Large intestine (tissue), 3 donors: Measurements from ENCODE around the gene IL15. TPM values are rescaled to one million over a fixed set of nuclear protein-coding genes. Genes with fewer than 3 reads are reported as not detected.
A peak's percentile ranks its signal among the peaks of the same experiment; 100 is the strongest.

Experiments used
- DNase-seq, 2 donors: peaks; one replicate each; pipeline versions ENCODE4 v3.0.0 to v3.0.0-alpha.2; 2013
- H3K27ac ChIP-seq: one replicate; pipeline ENCODE4 v1.5.1; 2013; ENCODE audit warnings: low read length
- H3K27me3 ChIP-seq: 2 replicates; pipeline ENCODE4 v1.6.1; 2013; ENCODE audit warnings: low read length; ENCODE audit not compliant: control insufficient read depth, insufficient read depth
- H3K36me3 ChIP-seq: 2 replicates; pipeline ENCODE4 v1.6.1; 2013; ENCODE audit warnings: low read length; ENCODE audit not compliant: control insufficient read depth, insufficient read depth
- H3K4me1 ChIP-seq: one replicate; pipeline ENCODE4 v1.6.1; 2013; ENCODE audit warnings: low read length; ENCODE audit not compliant: control insufficient read depth, insufficient read depth
- H3K4me3 ChIP-seq: one replicate; pipeline ENCODE4 v1.5.1; 2013; ENCODE audit warnings: low read length
- H3K9me3 ChIP-seq: one replicate; pipeline ENCODE4 v1.6.1; 2013; ENCODE audit warnings: mild to moderate bottlenecking, low read depth, low read length, moderate library complexity; ENCODE audit not compliant: control insufficient read depth
- WGBS: methylation state at CpG from one replicate; pipeline ENCODE4 v1.1.5; 2013; ENCODE audit warnings: low lambda C conversion rate; ENCODE audit not compliant: insufficient coverage; 5-methylcytosine and 5-hydroxymethylcytosine counted together
- polyA plus RNA-seq: library from polyadenylated mRNA; unstranded; fragments of 120-200 nt; gene quantifications from one replicate; pipeline ENCODE4 v1.2.1, GENCODE V29; 2013

The IL15 gene
- polyA plus RNA-seq, 1 donor = 6.2 TPM

- H3K27me3 ChIP-seq = peaks cover 2% of the 10 kb centered on the region
- H3K4me3 ChIP-seq = no peak overlapping the region
- no peaks in the 10 kb centered on the region for H3K36me3 ChIP-seq
- H3K4me1 ChIP-seq = no peaks in the 10 kb centered on the region
- 90% methylated on average over 1 of the region's 1 CpG for WGBS
- no peaks in the 10 kb centered on the region for H3K9me3 ChIP-seq
- H3K27ac ChIP-seq = no peak overlapping the region
- no peak for DNase-seq
Observed at GRCh38 chr4:141620715-141621114, 15.7 kb upstream of the IL15 start.

GRCh38 chr4:141625023-141625422, 11.4 kb upstream of the IL15 start:
- Histone ChIP-seq H3K4me3 (no peak overlapping the region), H3K36me3 (no peaks in the 10 kb centered on the region), H3K4me1 (no peaks in the 10 kb centered on the region), H3K9me3 (no peaks in the 10 kb centered on the region), H3K27ac (no peak overlapping the region), H3K27me3 (peaks cover 2% of the 10 kb centered on the region)
- WGBS = 20% methylated on average over 1 of the region's 2 CpGs
- DNase-seq = no peak

- H3K27me3 ChIP-seq = no peaks in the 10 kb centered on the region
- no peak overlapping the region for H3K4me3 ChIP-seq
- H3K4me1 ChIP-seq = no peaks in the 10 kb centered on the region
- no peaks in the 10 kb centered on the region for H3K36me3 ChIP-seq
- WGBS = no CpG with 5 or more reads among the region's 1 CpG
- no peak overlapping the region for H3K27ac ChIP-seq
- no peak for DNase-seq
- H3K9me3 ChIP-seq = no peaks in the 10 kb centered on the region
Observed at GRCh38 chr4:141630854-141631253, 5.5 kb upstream of the IL15 start.

- Histone ChIP-seq H3K27ac (no peak overlapping the region), H3K4me3 (peak overlapping the region; percentile 96)
- no peak for DNase-seq
Observed at GRCh38 chr4:141635736-141636081, 674 bp upstream of the IL15 start.

GRCh38 chr4:141636771-141637460, 533 bp downstream of the IL15 start:
- no peaks in the 10 kb centered on the region for H3K36me3 ChIP-seq
- 60% methylated on average over 1 of the region's 41 CpGs for WGBS
- DNase-seq = peak; percentile 23 to 85
- peaks cover 3% of the 10 kb centered on the region for H3K4me1 ChIP-seq
- peak overlapping the region; percentile 96 for H3K4me3 ChIP-seq
- no peaks in the 10 kb centered on the region for H3K27me3 ChIP-seq
- no peaks in the 10 kb centered on the region for H3K9me3 ChIP-seq
- peak overlapping the region; percentile 81 for H3K27ac ChIP-seq

More at GRCh38 chr4:141635736-141636081, 674 bp upstream of the IL15 start:
- WGBS = no CpG with 5 or more reads among the region's 5 CpGs
- H3K4me1 ChIP-seq = peaks cover 3% of the 10 kb centered on the region
- H3K27me3 ChIP-seq = no peaks in the 10 kb centered on the region
- no peaks in the 10 kb centered on the region for H3K36me3 ChIP-seq
- no peaks in the 10 kb centered on the region for H3K9me3 ChIP-seq

GRCh38 chr4:141637565-141637964, 1.2 kb downstream of the IL15 start:
- WGBS = 100% methylated on average over 1 of the region's 2 CpGs
- H3K4me3 ChIP-seq = peak overlapping the region; percentile 96
- no peak overlapping the region for H3K27ac ChIP-seq

GRCh38 chr4:141638230-141638629, 1.8 kb downstream of the IL15 start:
- Histone ChIP-seq H3K36me3 (no peaks in the 10 kb centered on the region), H3K4me1 (peaks cover 3% of the 10 kb centered on the region), H3K27me3 (no peaks in the 10 kb centered on the region), H3K9me3 (no peaks in the 10 kb centered on the region), H3K4me3 (no peak overlapping the region), H3K27ac (no peak overlapping the region)
- no peak for DNase-seq
- 100% methylated on average over 1 of the region's 2 CpGs for WGBS

More at GRCh38 chr4:141637565-141637964, 1.2 kb downstream of the IL15 start:
- Histone ChIP-seq H3K27me3 (no peaks in the 10 kb centered on the region), H3K9me3 (no peaks in the 10 kb centered on the region), H3K36me3 (no peaks in the 10 kb centered on the region), H3K4me1 (peaks cover 3% of the 10 kb centered on the region)
- no peak for DNase-seq

- DNase-seq = no peak
- Histone ChIP-seq H3K27me3 (no peaks in the 10 kb centered on the region), H3K27ac (no peak overlapping the region), H3K4me3 (no peak overlapping the region), H3K9me3 (no peaks in the 10 kb centered on the region), H3K36me3 (no peaks in the 10 kb centered on the region), H3K4me1 (peaks cover 3% of the 10 kb centered on the region)
- WGBS = 100% methylated on average over 1 of the region's 3 CpGs
Observed at GRCh38 chr4:141640696-141641095, 4.3 kb downstream of the IL15 start.

GRCh38 chr4:141642063-141642462, 5.7 kb downstream of the IL15 start:
- peaks cover 3% of the 10 kb centered on the region for H3K4me1 ChIP-seq
- H3K27me3 ChIP-seq = no peaks in the 10 kb centered on the region
- no peaks in the 10 kb centered on the region for H3K9me3 ChIP-seq
- DNase-seq = no peak
- no peaks in the 10 kb centered on the region for H3K36me3 ChIP-seq
- no peak overlapping the region for H3K27ac ChIP-seq
- no peak overlapping the region for H3K4me3 ChIP-seq
- WGBS = no CpG with 5 or more reads among the region's 3 CpGs

- no peak overlapping the region for H3K27ac ChIP-seq
Observed at GRCh38 chr4:141642711-141643110, 6.3 kb downstream of the IL15 start.

GRCh38 chr4:141643557-141643956, 7.2 kb downstream of the IL15 start:
- Histone ChIP-seq H3K27ac (no peak overlapping the region), H3K27me3 (no peaks in the 10 kb centered on the region)
- no CpG with 5 or more reads among the region's 1 CpG for WGBS

More at GRCh38 chr4:141642711-141643110, 6.3 kb downstream of the IL15 start:
- no peak overlapping the region for H3K4me3 ChIP-seq
- H3K36me3 ChIP-seq = no peaks in the 10 kb centered on the region
- DNase-seq = no peak
- no peaks in the 10 kb centered on the region for H3K4me1 ChIP-seq
- H3K9me3 ChIP-seq = no peaks in the 10 kb centered on the region
- H3K27me3 ChIP-seq = no peaks in the 10 kb centered on the region

More at GRCh38 chr4:141643557-141643956, 7.2 kb downstream of the IL15 start:
- H3K4me3 ChIP-seq = no peak overlapping the region
- H3K9me3 ChIP-seq = no peaks in the 10 kb centered on the region
- no peaks in the 10 kb centered on the region for H3K4me1 ChIP-seq
- no peaks in the 10 kb centered on the region for H3K36me3 ChIP-seq
- no peak for DNase-seq
